H9 (cell line): Measurements from ENCODE around the gene SLC12A8. TPM values are rescaled to one million over a fixed set of nuclear protein-coding genes. Genes with fewer than 3 reads are reported as not detected.
"Not testable (repeated sequence)": the region's sequence is repeated elsewhere in the genome, so short reads cannot be mapped to it uniquely, and the experiment has no call there.

Experiments
- DNase-seq: peaks from one replicate; pipeline ENCODE4 v3.0.0-alpha.2; 2017
- H2AFZ ChIP-seq: one replicate; pipeline ENCODE4 v1.6.1; 2013; ENCODE audit warnings: mild to moderate bottlenecking, low read length, control low read depth, moderate library complexity
- H2AK5ac ChIP-seq: 2 replicates; pipeline ENCODE4 v1.6.1; 2013; ENCODE audit warnings: low read length, control low read depth, mixed read lengths; ENCODE audit not compliant: insufficient read length
- H2BK120ac ChIP-seq: one replicate; pipeline ENCODE4 v1.6.1; 2013; ENCODE audit warnings: low read depth, mild to moderate bottlenecking, low read length, control low read depth, inconsistent platforms; ENCODE audit not compliant: poor library complexity, severe bottlenecking
- H2BK12ac ChIP-seq: 2 replicates; pipeline ENCODE4 v1.6.1; 2013; ENCODE audit warnings: low read length, control low read depth, mixed read lengths, low read depth; ENCODE audit not compliant: insufficient read length
- H2BK15ac ChIP-seq: 2 replicates; pipeline ENCODE4 v1.6.1; 2013; ENCODE audit warnings: low read depth, low read length, control low read depth
- H2BK20ac ChIP-seq: one replicate; pipeline ENCODE4 v1.6.1; 2013; ENCODE audit warnings: low read depth, mild to moderate bottlenecking, low read length, control low read depth, inconsistent platforms; ENCODE audit not compliant: poor library complexity, severe bottlenecking
- H2BK5ac ChIP-seq: 2 replicates; pipeline ENCODE4 v1.6.1; 2013; ENCODE audit warnings: low read length, control low read depth, mixed read lengths; ENCODE audit not compliant: insufficient read length
- H3K14ac ChIP-seq: 2 replicates; pipeline ENCODE4 v1.6.1; 2013; ENCODE audit warnings: low read length, control low read depth; ENCODE audit not compliant: insufficient read depth
- H3K18ac ChIP-seq: 2 replicates; pipeline ENCODE4 v1.6.1; 2013; ENCODE audit warnings: low read depth, mild to moderate bottlenecking, mixed read lengths, low read length, control low read depth; ENCODE audit not compliant: insufficient read length
- H3K23ac ChIP-seq: 2 replicates; pipeline ENCODE4 v1.6.1; 2013; ENCODE audit warnings: low read length, control low read depth, mixed read lengths, low read depth; ENCODE audit not compliant: insufficient read length
- H3K23me2 ChIP-seq: 2 replicates; pipeline ENCODE4 v1.6.1; 2013; ENCODE audit warnings: low read depth, mild to moderate bottlenecking, mixed read lengths, low read length, control low read depth; ENCODE audit not compliant: insufficient read length, poor library complexity, severe bottlenecking
- H3K27ac ChIP-seq: 2 replicates; pipeline ENCODE4 v1.5.1; 2013; ENCODE audit warnings: low read length, control low read depth, mixed read lengths, low read depth; ENCODE audit not compliant: insufficient read length
- H3K27me3 ChIP-seq: 2 replicates; pipeline ENCODE4 v1.6.1; 2013; ENCODE audit warnings: low read length, control low read depth, inconsistent platforms; ENCODE audit not compliant: insufficient read depth
- H3K4ac ChIP-seq: 2 replicates; pipeline ENCODE4 v1.6.1; 2013; ENCODE audit warnings: low read depth, mild to moderate bottlenecking, control low read depth, inconsistent platforms, low read length, moderate library complexity
- H3K4me1 ChIP-seq: 2 replicates; pipeline ENCODE4 v1.6.1; 2013; ENCODE audit warnings: low read length, control low read depth, inconsistent platforms; ENCODE audit not compliant: insufficient read depth
- H3K4me2 ChIP-seq: 2 replicates; pipeline ENCODE4 v1.6.1; 2013; ENCODE audit warnings: low read length, control low read depth, mixed read lengths; ENCODE audit not compliant: insufficient read length, insufficient read depth
- H3K56ac ChIP-seq: 2 replicates; pipeline ENCODE4 v1.6.1; 2013; ENCODE audit warnings: low read depth, mild to moderate bottlenecking, mixed read lengths, low read length, control low read depth; ENCODE audit not compliant: insufficient read length
- H3K79me1 ChIP-seq: 2 replicates; pipeline ENCODE4 v1.6.1; 2013; ENCODE audit warnings: low read depth, mild to moderate bottlenecking, moderate library complexity, low read length, control low read depth, inconsistent platforms; ENCODE audit not compliant: insufficient read depth, poor library complexity, severe bottlenecking
- H3K79me2 ChIP-seq: 2 replicates; pipeline ENCODE4 v1.6.1; 2013; ENCODE audit warnings: low read length, control low read depth, inconsistent platforms; ENCODE audit not compliant: insufficient read depth
- H3K9ac ChIP-seq: 2 replicates; pipeline ENCODE4 v1.6.1; 2013; ENCODE audit warnings: low read length, control low read depth, mixed read lengths; ENCODE audit not compliant: insufficient read length; ENCODE audit errors: extremely low read depth
- H3K9me3 ChIP-seq: one replicate; pipeline ENCODE4 v1.6.1; 2013; ENCODE audit warnings: low read depth, low read length, inconsistent platforms; ENCODE audit not compliant: control insufficient read depth
- H3T11ph ChIP-seq: one replicate; pipeline ENCODE4 v1.6.1; 2013; ENCODE audit warnings: mild to moderate bottlenecking, low read length, control low read depth, inconsistent platforms
- H4K20me1 ChIP-seq: one replicate; pipeline ENCODE4 v1.6.1; 2013; ENCODE audit not compliant: control insufficient read depth, insufficient read length, insufficient read depth
- H4K5ac ChIP-seq: 2 replicates; pipeline ENCODE4 v1.6.1; 2013; ENCODE audit warnings: low read depth, mild to moderate bottlenecking, mixed read lengths, low read length, control low read depth; ENCODE audit not compliant: insufficient read length
- H4K8ac ChIP-seq: replicated peaks from 2 replicates; pipeline ENCODE4 v1.6.1; 2013; ENCODE audit warnings: low read length, control low read depth, mixed read lengths, low read depth; ENCODE audit not compliant: insufficient read length
- H4K91ac ChIP-seq: 2 replicates; pipeline ENCODE4 v1.6.1; 2013; ENCODE audit warnings: low read depth, mild to moderate bottlenecking, moderate library complexity, mixed read lengths, low read length, control low read depth; ENCODE audit not compliant: insufficient read length
- H3K27ac Mint-ChIP-seq, 3 experiments: 2 replicates in 2 of 3; 3 replicates in 1 of 3; pipeline ENCODE4 v1.8.0; 2020 to 2021; ENCODE audit warnings: mixed read lengths in 3 of 3, mild to moderate bottlenecking in 1 of 3, moderate library complexity in 1 of 3
- H3K27me3 Mint-ChIP-seq: 2 replicates; pipeline ENCODE4 v1.8.0; 2021; ENCODE audit warnings: low read depth, mild to moderate bottlenecking, moderate library complexity, mixed read lengths
- H3K36me3 Mint-ChIP-seq, 3 experiments: 2 replicates in 2 of 3; 3 replicates in 1 of 3; pipeline ENCODE4 v1.8.0; 2020 to 2021; ENCODE audit warnings: low read depth in 3 of 3, mixed read lengths in 3 of 3; ENCODE audit not compliant: insufficient read depth in 1 of 3
- H3K4me1 Mint-ChIP-seq, 2 experiments: 2 replicates each; pipeline ENCODE4 v1.8.0; 2020; ENCODE audit warnings: mixed read lengths in 2 of 2
- H3K4me3 Mint-ChIP-seq, 2 experiments: 2 replicates in 1 of 2; 3 replicates in 1 of 2; pipeline ENCODE4 v1.8.0; 2020 to 2021; ENCODE audit warnings: mild to moderate bottlenecking in 2 of 2, mixed read lengths in 2 of 2, moderate library complexity in 1 of 2
- H3K9me3 Mint-ChIP-seq, 2 experiments: 2 replicates in 1 of 2; 3 replicates in 1 of 2; pipeline ENCODE4 v1.8.0; 2020; ENCODE audit warnings: mild to moderate bottlenecking in 2 of 2, mixed read lengths in 2 of 2, moderate library complexity in 1 of 2
- WGBS: extraction: QIAGEN DNeasy Blood & Tissue Kit; methylation state at CpG from one replicate; pipeline ENCODE4 v1.1.7; 2013; ENCODE audit warnings: missing lambda C conversion rate, low lambda C conversion rate, mixed read lengths; ENCODE audit not compliant: insufficient read length; ENCODE audit errors: extremely low coverage; 5-methylcytosine and 5-hydroxymethylcytosine counted together
- total RNA-seq: library from RNA; stranded (reverse); gene quantifications from 2 replicates; pipeline ENCODE4 v1.2.1, GENCODE V29; 2021
- TF ChIP-seq, protein P1 (sequence below): fragments of 200-600 bp; sonication (generic); conservative IDR thresholded peaks from 3 replicates; pipeline ENCODE4 v1.8.0; 2021; ENCODE audit warnings: antibody characterized with exemption, mild to moderate bottlenecking

Gene SLC12A8
- total RNA-seq, 1 experiment from 2014 or later: 8.2 TPM

DNA sequence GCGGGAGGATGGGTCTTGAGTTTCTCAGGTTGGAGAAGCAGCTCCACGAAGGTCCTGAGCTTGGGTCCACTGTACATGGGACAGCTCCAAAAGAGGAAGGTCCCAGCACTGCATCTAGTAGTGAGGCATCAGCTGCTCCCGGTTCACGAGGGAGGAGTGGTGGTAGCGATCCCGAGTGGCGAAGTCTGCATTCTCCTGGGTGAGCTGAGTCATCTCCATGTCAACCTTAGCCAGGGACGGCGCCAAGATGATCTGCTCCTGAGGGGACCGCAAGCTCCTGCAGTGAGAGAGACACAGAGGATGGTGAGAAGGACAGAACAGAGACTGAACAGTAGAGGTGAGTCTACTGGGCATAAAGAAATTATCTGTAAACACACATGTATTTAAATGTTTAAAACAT lies 128.8 kb downstream of the SLC12A8 start:
- no peak overlapping the region for H3K27ac ChIP-seq
- no peaks in the 10 kb centered on the region for H3K27me3 ChIP-seq
- H2AFZ ChIP-seq: no peak overlapping the region
- Mint-ChIP-seq H3K9me3 (no peaks in the 10 kb centered on the region), H3K4me1 (no peaks in the 10 kb centered on the region), H3K36me3 (peaks cover 2 to 14% (median 8%) of the 10 kb centered on the region in 3 experiments; a peak in 5 of 7 replicates), H3K27me3 (no peaks in the 10 kb centered on the region), H3K27ac (no peak overlapping the region), H3K4me3 (no peak overlapping the region)
- TF ChIP-seq, protein P1, sequence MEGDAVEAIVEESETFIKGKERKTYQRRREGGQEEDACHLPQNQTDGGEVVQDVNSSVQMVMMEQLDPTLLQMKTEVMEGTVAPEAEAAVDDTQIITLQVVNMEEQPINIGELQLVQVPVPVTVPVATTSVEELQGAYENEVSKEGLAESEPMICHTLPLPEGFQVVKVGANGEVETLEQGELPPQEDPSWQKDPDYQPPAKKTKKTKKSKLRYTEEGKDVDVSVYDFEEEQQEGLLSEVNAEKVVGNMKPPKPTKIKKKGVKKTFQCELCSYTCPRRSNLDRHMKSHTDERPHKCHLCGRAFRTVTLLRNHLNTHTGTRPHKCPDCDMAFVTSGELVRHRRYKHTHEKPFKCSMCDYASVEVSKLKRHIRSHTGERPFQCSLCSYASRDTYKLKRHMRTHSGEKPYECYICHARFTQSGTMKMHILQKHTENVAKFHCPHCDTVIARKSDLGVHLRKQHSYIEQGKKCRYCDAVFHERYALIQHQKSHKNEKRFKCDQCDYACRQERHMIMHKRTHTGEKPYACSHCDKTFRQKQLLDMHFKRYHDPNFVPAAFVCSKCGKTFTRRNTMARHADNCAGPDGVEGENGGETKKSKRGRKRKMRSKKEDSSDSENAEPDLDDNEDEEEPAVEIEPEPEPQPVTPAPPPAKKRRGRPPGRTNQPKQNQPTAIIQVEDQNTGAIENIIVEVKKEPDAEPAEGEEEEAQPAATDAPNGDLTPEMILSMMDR: no peak
- H2BK20ac ChIP-seq: no peak overlapping the region
- no peak overlapping the region for H3K4me2 ChIP-seq
- no CpG with 5 or more reads among the region's 10 CpGs for WGBS
- DNase-seq: no peak
- H3K23ac ChIP-seq: no peak overlapping the region
- H3K4me1 ChIP-seq: no peaks in the 10 kb centered on the region
- no peak overlapping the region for H3K18ac ChIP-seq
- H2BK15ac ChIP-seq: no peak overlapping the region
- no peak overlapping the region for H2BK120ac ChIP-seq
- no peaks in the 10 kb centered on the region for H3K23me2 ChIP-seq
- no peaks in the 10 kb centered on the region for H3K9me3 ChIP-seq
- H4K91ac ChIP-seq: no peak overlapping the region
- H2BK12ac ChIP-seq: no peak overlapping the region
- no peaks in the 10 kb centered on the region for H3K79me1 ChIP-seq
- no peaks in the 10 kb centered on the region for H4K20me1 ChIP-seq
- H2AK5ac ChIP-seq: no peak overlapping the region
- H3T11ph ChIP-seq: no peak overlapping the region
- no peak overlapping the region for H3K14ac ChIP-seq
- H3K4ac ChIP-seq: no peak overlapping the region
- no peak overlapping the region for H4K8ac ChIP-seq
- H3K79me2 ChIP-seq: no peaks in the 10 kb centered on the region
- H3K56ac ChIP-seq: no peak overlapping the region
- H3K9ac ChIP-seq: no peak overlapping the region
- no peak overlapping the region for H4K5ac ChIP-seq
- H2BK5ac ChIP-seq: no peak overlapping the region

DNA sequence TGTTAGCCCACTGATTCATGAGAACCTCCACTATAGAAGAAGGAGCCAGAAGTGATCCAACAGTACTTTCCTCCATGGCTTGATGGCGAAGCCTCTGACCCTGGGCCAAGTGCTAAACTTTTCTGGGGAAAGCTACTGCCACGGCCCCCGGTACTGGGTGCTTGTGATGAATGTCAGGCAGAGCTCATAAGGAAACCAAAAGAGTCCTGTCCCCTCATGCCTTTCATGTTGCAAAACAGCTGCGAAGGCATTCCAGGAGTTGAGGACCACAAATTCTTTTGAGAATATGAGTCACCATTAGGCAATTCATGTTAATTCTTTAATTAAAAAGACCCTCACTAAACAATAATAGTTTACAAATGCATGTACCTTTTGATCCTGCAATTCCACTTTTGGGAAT lies 130.2 kb downstream of the SLC12A8 start:
- H3K4me1 ChIP-seq, H4K8ac ChIP-seq, H3K4me1 Mint-ChIP-seq, H3K23ac ChIP-seq, H2BK12ac ChIP-seq, H4K20me1 ChIP-seq, H3K18ac ChIP-seq, H2BK120ac ChIP-seq, H3K79me2 ChIP-seq, H2BK5ac ChIP-seq, H3K9ac ChIP-seq, H3K9me3 ChIP-seq, H3K9me3 Mint-ChIP-seq, H3K23me2 ChIP-seq, H3K27ac ChIP-seq, DNase-seq, H2AFZ ChIP-seq, H3K14ac ChIP-seq, H2BK20ac ChIP-seq, H3K4me3 Mint-ChIP-seq, H3K4ac ChIP-seq, H3K27ac Mint-ChIP-seq, H3K4me2 ChIP-seq, H4K5ac ChIP-seq, H3K79me1 ChIP-seq, H3K27me3 ChIP-seq, H2BK15ac ChIP-seq, H3K27me3 Mint-ChIP-seq, H3T11ph ChIP-seq, H4K91ac ChIP-seq, H3K56ac ChIP-seq, H2AK5ac ChIP-seq: not testable (repeated sequence)
- H3K36me3 Mint-ChIP-seq: peaks cover 2 to 14% (median 8%) of the 10 kb centered on the region in 3 experiments; a peak in 5 of 7 replicates
- no CpG with 5 or more reads among the region's 4 CpGs for WGBS
